Ovary (tissue), 3 donors: Measurements from ENCODE around the gene PLEKHA3.

Source experiments
- CTCF ChIP-seq, 3 donors: fragments of 450-650 bp in 2 of 3; fragments of 200-600 bp in 1 of 3; IDR thresholded peaks; one replicate each; pipeline versions ENCODE4 v1.5.1 to v1.8.0; 2016 to 2022; ENCODE audit warnings: antibody characterized with exemption in 3 of 3, mild to moderate bottlenecking in 1 of 3
- POLR2A ChIP-seq: fragments of 450-650 bp; IDR thresholded peaks from one replicate; pipeline ENCODE4 v1.6.1; 2017; ENCODE audit warnings: antibody characterized with exemption, mild to moderate bottlenecking, moderate library complexity
- donor health status: DM: no; HTN: no; CAD: no.

DNA sequence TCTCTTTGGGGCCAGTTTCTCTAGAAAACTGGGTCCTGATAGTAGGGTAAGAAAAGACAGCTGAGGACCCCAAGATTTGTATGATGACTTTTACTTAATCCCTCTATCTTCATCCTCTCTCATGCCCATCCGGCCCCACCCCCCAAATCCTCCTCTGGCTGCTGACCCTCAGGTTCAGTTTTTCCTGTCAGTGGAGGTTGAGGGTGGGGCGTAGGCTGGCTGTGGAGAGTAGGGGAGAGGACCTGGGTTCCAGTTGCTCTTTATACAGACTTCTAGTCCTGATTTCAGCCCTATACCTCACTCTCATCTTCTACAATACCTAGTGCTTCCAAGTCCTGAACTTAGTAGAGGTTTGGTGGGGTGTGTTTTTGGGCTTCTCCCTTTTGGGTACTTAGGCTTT lies 28.4 kb downstream of the PLEKHA3 start:
- TF ChIP-seq POLR2A (no peak), CTCF (IDR thresholded peaks at IDR 0.05) (no peak)
